GM10266 (cell line): Measurements from ENCODE around the gene DIP2A.

Experiments
- DNase-seq: peaks from one replicate; pipeline ENCODE4 v3.0.0; 2012; ENCODE audit errors: extremely low spot score
- CTCF ChIP-seq: IDR thresholded peaks from 2 replicates; pipeline ENCODE4 v1.5.1; 2012; ENCODE audit warnings: mild to moderate bottlenecking, low read depth; ENCODE audit not compliant: control insufficient read depth, insufficient read depth; ENCODE audit errors: missing control alignments

The DIP2A gene

GRCh38 chr21:46482846-46483231 lies 24.1 kb downstream of the DIP2A start:
- DNase-seq: no peak
- TF ChIP-seq CTCF: no peak

- no peak for TF ChIP-seq CTCF
- no peak for DNase-seq
Measured at GRCh38 chr21:46483300-46484295, 24.9 kb downstream of the DIP2A start.

- no peak for TF ChIP-seq CTCF
- DNase-seq: no peak
Measured at GRCh38 chr21:46486481-46487126, 27.9 kb downstream of the DIP2A start.

- TF ChIP-seq CTCF: no peak
- no peak for DNase-seq
Measured at GRCh38 chr21:46489162-46489663, 30.5 kb downstream of the DIP2A start.

GRCh38 chr21:46489800-46490199 lies 31.1 kb downstream of the DIP2A start:
- no peak for TF ChIP-seq CTCF
- no peak for DNase-seq

- DNase-seq: no peak
- TF ChIP-seq CTCF: no peak
Measured at GRCh38 chr21:46491553-46491952, 32.9 kb downstream of the DIP2A start.
